Fibroblast of lung (primary cell): ENCODE data around the gene GGT6. TPM values are rescaled to one million over a fixed set of nuclear protein-coding genes. Genes with fewer than 3 reads are reported as not detected.

Experiments
- DNase-seq, 2 donors: peaks; one replicate each; pipeline versions ENCODE4 v3.0.0 to v3.0.0-alpha.2; 2010; ENCODE audit warnings: low read depth in 2 of 2
- H2AFZ ChIP-seq: 2 replicates; pipeline ENCODE4 v1.5.1; 2012; ENCODE audit warnings: low read length, control low read depth, inconsistent platforms
- H3K27ac ChIP-seq: 2 replicates; pipeline ENCODE4 v1.5.1; 2011; ENCODE audit warnings: low read length, control low read depth; ENCODE audit not compliant: insufficient read depth
- H3K27me3 ChIP-seq: 2 replicates; pipeline ENCODE4 v1.5.1; 2011; ENCODE audit warnings: mild to moderate bottlenecking, low read length; ENCODE audit not compliant: control insufficient read depth, insufficient read depth
- H3K36me3 ChIP-seq: 2 replicates; pipeline ENCODE4 v1.5.1; 2011; ENCODE audit warnings: low read length; ENCODE audit not compliant: control insufficient read depth, insufficient read depth
- H3K4me1 ChIP-seq: 2 replicates; pipeline ENCODE4 v1.5.1; 2011; ENCODE audit warnings: low read length; ENCODE audit not compliant: control insufficient read depth, insufficient read depth; ENCODE audit errors: extremely low read depth
- H3K4me2 ChIP-seq: 2 replicates; pipeline ENCODE4 v1.5.1; 2011; ENCODE audit warnings: low read length, control low read depth; ENCODE audit not compliant: insufficient read depth; ENCODE audit errors: extremely low read depth
- H3K4me3 ChIP-seq, 4 experiments: fragments of 200-600 bp in 1 of 4; sonication (generic) in 1 of 4; replicated peaks in 1 of 4; 2 replicates each; pipeline ENCODE4 v1.5.1; 2011 to 2016; ENCODE audit warnings: low read length in 4 of 4, low read depth in 3 of 4, mild to moderate bottlenecking in 3 of 4, control low read depth in 2 of 4, inconsistent platforms in 1 of 4, mixed read lengths in 1 of 4; ENCODE audit not compliant: insufficient read depth in 1 of 4; ENCODE audit errors: control extremely low read depth in 1 of 4
- H3K79me2 ChIP-seq: 2 replicates; pipeline ENCODE4 v1.5.1; 2012; ENCODE audit warnings: mild to moderate bottlenecking, low read length, inconsistent platforms; ENCODE audit not compliant: control insufficient read depth, insufficient read depth
- H3K9ac ChIP-seq: 2 replicates; pipeline ENCODE4 v1.5.1; 2011; ENCODE audit warnings: mild to moderate bottlenecking, low read length, control low read depth; ENCODE audit not compliant: insufficient read depth
- H3K9me3 ChIP-seq: 2 replicates; pipeline ENCODE4 v1.5.1; 2012; ENCODE audit warnings: low read depth, low read length; ENCODE audit not compliant: control insufficient read depth, insufficient read depth
- H4K20me1 ChIP-seq: 2 replicates; pipeline ENCODE4 v1.5.1; 2011; ENCODE audit warnings: low read length; ENCODE audit not compliant: control insufficient read depth, insufficient read depth; ENCODE audit errors: extremely low read depth
- EZH2 ChIP-seq: IDR thresholded peaks from 2 replicates; pipeline ENCODE4 v1.5.1; 2012; ENCODE audit warnings: low read length, control low read depth, mild to moderate bottlenecking; ENCODE audit errors: missing control alignments
- polyA plus RNA-seq, 2 donors: library from polyadenylated mRNA; depleted of rRNA in 1 of 2; stranded (reverse) in 1 of 2; unstranded in 1 of 2; fragments of >200 nt; gene quantifications; 2 replicates each; pipeline ENCODE4 v1.2.1, GENCODE V29; 2011 to 2012; ENCODE audit warnings: missing spikeins in 1 of 2
- total RNA-seq: library from RNA; depleted of rRNA; stranded (reverse); fragments of >200 nt; gene quantifications from 2 replicates; pipeline ENCODE4 v1.2.1, GENCODE V29; 2014
- TF ChIP-seq, protein P1 (sequence below), 2 donors: IDR thresholded peaks in 1 of 2; conservative IDR thresholded peaks in 1 of 2; 1 replicate in 1 of 2; 2 replicates in 1 of 2; pipeline ENCODE4 v1.5.1; 2011 to 2012; ENCODE audit warnings: low read length in 2 of 2, control low read depth in 1 of 2, inconsistent platforms in 1 of 2, low read depth in 1 of 2, mild to moderate bottlenecking in 1 of 2

GGT6 gene
- total and polyA plus RNA-seq, 2 donors (not counting 1 experiment from before 2014, with no cell fraction given) = not detected

DNA sequence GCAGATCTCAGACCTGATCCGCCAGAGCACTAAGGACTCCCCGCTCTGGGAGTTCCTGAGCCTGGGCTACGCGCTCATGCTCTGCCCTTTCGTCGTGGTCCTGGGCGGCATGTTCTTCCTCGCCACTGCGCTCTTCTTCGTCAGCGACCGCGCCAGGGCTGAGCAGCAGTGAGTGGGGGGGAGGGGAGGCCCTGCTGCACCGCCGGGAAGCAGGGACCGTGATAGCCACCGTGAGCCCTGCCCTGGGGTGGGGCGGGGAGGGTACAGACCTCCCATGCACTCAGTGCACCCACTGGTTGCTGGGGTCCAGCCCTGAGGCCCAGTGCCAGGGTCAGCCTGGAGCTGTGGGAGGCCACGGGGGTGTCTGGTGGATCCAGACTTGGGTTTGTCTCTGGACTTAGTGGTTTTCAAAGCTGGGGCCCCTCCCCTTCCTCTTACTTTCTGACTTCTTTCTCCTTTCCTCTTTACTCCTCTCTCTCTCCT is 24.1 kb downstream of the GGT6 start:
- no peaks in the 10 kb centered on the region for H3K27me3 ChIP-seq
- H3K36me3 ChIP-seq = peaks cover 6% of the 10 kb centered on the region
- H3K9me3 ChIP-seq = no peaks in the 10 kb centered on the region
- TF ChIP-seq EZH2 = no peak
- TF ChIP-seq, protein P1, sequence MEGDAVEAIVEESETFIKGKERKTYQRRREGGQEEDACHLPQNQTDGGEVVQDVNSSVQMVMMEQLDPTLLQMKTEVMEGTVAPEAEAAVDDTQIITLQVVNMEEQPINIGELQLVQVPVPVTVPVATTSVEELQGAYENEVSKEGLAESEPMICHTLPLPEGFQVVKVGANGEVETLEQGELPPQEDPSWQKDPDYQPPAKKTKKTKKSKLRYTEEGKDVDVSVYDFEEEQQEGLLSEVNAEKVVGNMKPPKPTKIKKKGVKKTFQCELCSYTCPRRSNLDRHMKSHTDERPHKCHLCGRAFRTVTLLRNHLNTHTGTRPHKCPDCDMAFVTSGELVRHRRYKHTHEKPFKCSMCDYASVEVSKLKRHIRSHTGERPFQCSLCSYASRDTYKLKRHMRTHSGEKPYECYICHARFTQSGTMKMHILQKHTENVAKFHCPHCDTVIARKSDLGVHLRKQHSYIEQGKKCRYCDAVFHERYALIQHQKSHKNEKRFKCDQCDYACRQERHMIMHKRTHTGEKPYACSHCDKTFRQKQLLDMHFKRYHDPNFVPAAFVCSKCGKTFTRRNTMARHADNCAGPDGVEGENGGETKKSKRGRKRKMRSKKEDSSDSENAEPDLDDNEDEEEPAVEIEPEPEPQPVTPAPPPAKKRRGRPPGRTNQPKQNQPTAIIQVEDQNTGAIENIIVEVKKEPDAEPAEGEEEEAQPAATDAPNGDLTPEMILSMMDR (conservative IDR thresholded peaks at IDR 0.05 in 1 of 2, IDR thresholded peaks at IDR 0.05 in 1 of 2; ENCODE audit: low read depth in 1 of 2, low read length in 2 of 2) = no peak
- H3K4me2 ChIP-seq = no peak overlapping the region
- H3K79me2 ChIP-seq = no peaks in the 10 kb centered on the region
- H3K4me1 ChIP-seq = no peaks in the 10 kb centered on the region
- H3K4me3 ChIP-seq = no peak overlapping the region
- no peak overlapping the region for H3K9ac ChIP-seq
- no peaks in the 10 kb centered on the region for H4K20me1 ChIP-seq
- no peak overlapping the region for H3K27ac ChIP-seq
- H2AFZ ChIP-seq = no peak overlapping the region
- peak in 1 of 2 donors; percentile 32 for DNase-seq

DNA sequence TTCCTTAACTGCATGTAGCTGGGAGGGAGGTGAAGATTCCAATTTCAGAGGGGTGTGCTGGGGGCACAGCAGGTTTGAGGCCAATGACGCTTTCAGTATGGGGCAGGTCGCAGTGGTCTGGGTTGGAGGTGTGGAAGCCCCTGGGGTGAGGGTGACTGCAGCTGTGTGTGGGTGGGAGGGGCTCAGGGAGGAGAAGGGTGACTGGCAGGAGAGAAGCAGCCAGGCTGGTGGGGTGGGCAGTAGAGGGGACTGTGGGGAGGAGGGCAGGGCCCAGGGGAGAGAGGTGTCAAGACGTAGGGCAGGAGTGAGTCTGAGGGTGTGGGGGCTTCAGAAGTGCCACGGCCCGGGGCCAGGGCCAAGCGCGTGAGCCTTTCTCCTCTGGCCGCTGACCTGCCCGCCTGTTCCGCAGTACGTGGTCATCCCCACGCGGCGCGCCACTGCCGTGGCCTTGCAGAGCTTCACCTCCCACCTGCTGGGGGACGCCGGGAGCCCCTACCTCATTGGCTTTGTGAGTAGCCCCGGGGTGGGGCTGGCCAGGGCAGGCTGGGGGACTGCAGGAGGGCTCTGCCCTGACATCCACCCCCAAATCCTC is 24.6 kb downstream of the GGT6 start:
- Histone ChIP-seq H3K9ac (no peak overlapping the region), H3K36me3 (peaks cover 4% of the 10 kb centered on the region), H3K9me3 (no peaks in the 10 kb centered on the region), H3K4me1 (no peaks in the 10 kb centered on the region), H4K20me1 (no peaks in the 10 kb centered on the region), H2AFZ (no peak overlapping the region), H3K79me2 (no peaks in the 10 kb centered on the region), H3K27me3 (no peaks in the 10 kb centered on the region), H3K4me3 (no peak overlapping the region), H3K27ac (no peak overlapping the region), H3K4me2 (no peak overlapping the region)
- no peak for DNase-seq
- TF ChIP-seq, protein P1 (conservative IDR thresholded peaks at IDR 0.05 in 1 of 2, IDR thresholded peaks at IDR 0.05 in 1 of 2; ENCODE audit: low read depth in 1 of 2, low read length in 2 of 2) = no peak
- TF ChIP-seq EZH2 = no peak

DNA sequence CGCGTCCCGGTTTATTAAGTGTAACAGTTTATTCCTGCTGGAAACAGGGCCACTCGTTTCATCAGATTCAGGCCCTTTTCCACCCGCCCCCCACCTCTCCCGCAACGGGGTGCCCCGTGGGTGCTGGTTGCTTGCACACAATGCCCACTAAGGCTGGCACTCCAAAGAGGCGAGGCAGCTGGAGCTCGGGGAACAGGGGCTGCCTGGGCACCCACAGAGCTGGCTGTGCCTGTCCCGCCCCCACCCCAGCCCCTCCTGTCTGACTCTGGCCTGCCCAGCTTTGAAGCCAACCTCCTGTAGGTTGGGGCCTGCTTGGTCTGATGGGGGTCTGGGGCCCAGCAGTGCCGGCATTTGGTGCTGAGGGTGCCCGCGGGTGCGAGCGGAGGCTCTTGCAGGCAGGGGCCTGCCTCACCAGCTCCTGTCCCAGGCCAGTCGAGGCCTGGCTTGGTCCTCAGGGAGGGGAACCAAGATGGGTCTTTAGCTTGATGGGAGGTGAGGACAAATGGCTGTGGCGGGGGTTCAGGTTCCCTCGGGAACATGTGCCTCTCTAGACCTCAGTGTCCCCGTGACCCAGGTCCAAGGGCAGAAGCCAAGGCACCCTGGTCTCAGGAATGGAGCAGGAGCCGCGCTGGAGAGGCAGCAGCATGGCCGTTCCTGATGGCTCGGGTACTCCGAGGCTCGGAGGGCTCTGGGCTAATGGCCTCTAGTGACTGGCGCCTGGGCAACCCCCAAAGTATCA is 25.3 kb downstream of the GGT6 start:
- no peak for TF ChIP-seq EZH2
- TF ChIP-seq, protein P1 (conservative IDR thresholded peaks at IDR 0.05 in 1 of 2, IDR thresholded peaks at IDR 0.05 in 1 of 2; ENCODE audit: low read depth in 1 of 2, low read length in 2 of 2) = no peak
- DNase-seq = no peak
- no peak overlapping the region for H3K9ac ChIP-seq
- H3K27me3 ChIP-seq = no peaks in the 10 kb centered on the region
- H3K4me3 ChIP-seq = no peak overlapping the region
- no peaks in the 10 kb centered on the region for H3K9me3 ChIP-seq
- H3K79me2 ChIP-seq = no peaks in the 10 kb centered on the region
- peaks cover 4% of the 10 kb centered on the region for H3K36me3 ChIP-seq
- H4K20me1 ChIP-seq = no peaks in the 10 kb centered on the region
- H3K4me1 ChIP-seq = no peaks in the 10 kb centered on the region
- no peak overlapping the region for H3K27ac ChIP-seq
- H2AFZ ChIP-seq = no peak overlapping the region
- H3K4me2 ChIP-seq = no peak overlapping the region
